ENCODE results near the gene SIM2.

The SIM2 gene

DNA sequence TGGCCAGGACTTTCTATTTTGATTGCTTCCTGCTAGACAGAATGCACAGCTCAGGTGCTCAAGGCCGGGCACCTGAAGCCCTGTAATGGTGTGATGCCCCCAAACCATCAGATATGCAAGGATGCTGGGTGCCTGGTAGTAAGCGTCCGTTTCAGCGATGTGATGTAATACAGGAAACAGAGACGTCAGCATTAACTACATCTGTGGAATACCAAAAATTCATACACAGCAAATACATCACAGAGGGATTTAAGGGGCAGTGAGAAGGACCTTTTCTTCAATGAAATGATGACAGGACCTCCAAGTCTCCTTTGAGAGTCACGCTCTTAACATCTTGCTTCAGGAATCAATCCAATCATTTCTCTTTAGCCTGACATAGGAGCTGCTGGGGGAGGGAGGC, 64.4 kb downstream of the SIM2 start:
- no peak for DNase-seq (ENCODE audit: low read depth, low spot score)

DNA sequence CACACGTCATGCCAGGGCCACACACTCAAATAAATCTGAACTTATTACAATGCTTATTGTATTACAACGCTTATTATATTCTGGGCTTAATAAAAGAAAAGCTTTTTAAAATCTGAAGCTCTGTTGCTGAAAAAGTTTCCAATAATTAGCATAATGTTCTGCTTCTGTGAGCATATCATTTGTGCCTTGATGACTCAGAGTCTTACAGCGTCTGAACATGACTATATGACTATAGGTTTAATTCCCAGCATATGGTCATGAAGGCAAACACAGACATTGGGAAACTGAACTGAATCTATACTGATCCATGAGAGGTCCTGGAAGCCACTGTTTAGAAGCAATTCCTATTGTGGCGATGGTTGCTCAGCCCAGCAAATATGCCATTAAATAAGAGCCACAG, 66.3 kb downstream of the SIM2 start:
- DNase-seq (ENCODE audit: low read depth, low spot score) = no peak

DNA sequence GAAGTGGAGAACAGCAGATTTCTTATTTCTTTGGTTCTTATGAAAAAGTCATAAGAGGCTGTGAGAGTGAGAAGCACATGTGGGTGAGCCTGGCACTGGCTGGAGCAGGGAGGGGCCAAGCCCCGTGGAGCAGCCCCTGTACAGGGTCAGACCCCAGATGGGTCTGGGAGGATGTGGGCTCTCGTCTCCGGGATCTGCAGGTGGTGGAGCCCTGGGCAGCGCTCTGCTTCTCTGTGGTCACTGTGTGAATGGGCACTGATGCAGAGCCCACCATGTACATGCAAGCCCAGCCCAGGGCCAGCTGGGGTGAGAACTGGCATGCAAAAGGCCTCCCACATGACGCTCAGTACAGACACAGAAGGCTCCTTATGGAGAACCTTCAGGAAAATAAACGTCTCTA, 67.6 kb downstream of the SIM2 start:
- DNase-seq (ENCODE audit: low read depth, low spot score) = no peak

DNA sequence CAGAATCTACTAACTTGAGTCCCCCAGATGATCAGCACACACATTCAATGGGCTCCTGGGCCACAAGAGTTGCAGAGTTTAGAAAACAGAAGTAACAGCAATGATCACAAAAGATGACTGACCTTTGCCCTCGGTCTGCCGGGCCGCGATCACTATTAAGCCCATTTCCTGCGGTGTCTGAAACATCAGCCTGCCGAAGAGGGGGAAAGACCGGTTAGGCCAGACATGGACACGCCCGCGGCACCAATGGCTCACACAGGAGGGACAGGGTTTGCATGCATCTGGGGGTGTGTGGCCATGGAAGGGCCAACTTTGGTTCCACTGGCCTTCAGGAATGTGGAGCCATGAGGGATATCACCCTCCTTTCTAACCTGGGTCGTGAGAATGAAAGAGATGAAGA, 68.2 kb downstream of the SIM2 start:
- no peak for DNase-seq (ENCODE audit: low read depth, low spot score)

DNA sequence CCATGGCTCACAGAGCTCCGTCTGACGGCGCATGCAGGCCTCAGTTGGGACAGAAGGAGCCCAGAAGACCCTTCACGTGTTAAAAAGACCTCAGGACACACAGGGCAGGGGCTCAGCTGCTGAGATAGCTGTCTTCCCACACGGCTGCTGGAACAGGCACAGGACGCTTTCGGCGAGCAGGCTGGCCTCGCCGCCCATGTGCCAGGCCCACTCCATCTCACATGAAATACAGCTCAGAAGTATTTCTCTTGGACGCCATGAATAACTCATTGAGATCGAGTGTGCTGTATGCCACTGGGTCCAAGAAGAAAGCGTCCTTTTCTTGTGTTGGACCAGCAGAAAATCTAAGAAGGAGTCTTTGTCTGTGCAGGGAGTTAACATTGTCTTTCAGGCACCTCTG, 69.6 kb downstream of the SIM2 start:
- DNase-seq (ENCODE audit: low read depth, low spot score) = no peak

DNA sequence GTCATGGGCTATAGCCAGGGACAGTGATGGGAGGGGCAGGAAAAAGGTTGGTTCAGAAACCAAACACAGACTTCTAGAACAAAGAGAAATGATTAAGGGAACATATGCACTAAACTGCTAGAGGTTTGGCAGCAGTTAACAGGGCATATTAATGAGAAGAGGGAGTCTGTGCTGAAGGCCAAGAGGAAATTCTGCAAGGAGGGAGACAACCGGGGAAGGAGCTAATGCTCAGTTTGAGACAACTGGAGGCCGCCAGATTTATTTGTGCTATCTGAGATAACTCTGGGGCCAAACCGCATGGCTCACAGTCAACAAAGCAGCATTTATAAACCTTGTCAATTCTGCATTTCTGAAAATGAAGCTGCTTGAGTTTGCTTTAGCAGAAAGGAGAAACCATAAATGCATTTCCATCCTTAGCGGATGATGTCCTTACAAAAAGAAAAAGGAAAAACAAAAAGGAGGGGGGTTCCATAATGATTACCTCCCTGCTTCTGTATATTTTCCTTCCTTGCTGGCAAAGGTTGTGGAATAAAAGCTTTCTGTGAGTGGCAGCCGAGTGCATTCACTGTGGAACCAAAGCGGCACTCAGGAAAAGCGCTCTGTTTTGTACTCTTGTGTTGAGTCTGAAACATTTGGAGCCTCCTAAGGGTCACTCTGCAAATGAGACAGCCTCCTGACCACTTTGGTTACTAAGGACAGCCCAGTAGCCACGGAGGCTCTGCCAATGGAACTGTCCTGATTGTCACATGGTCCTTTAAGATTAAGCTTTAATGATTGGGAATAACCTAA, 70.3 kb downstream of the SIM2 start:
- no peak for DNase-seq (ENCODE audit: low read depth, low spot score)

DNA sequence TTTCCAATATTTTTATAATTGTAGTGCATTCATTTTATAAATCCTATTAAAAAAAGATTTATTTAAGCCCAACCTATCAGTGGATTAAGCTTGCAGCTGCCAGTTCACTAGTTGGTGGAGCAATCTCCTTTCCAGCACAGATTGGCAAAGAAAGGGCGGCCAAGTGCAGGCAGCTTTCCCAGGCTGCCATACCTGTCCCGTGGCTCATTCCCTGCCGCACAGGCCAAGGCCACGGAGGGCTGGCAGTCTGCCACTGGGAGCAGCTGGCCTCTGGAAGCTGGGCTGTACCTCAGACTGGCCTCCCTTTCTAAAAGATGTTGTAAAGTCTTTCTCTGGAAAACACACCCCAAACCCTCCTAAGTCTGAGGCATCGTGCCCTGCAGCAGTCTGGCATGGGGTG, 74.2 kb downstream of the SIM2 start:
- no peak for DNase-seq (ENCODE audit: low read depth, low spot score)

DNA sequence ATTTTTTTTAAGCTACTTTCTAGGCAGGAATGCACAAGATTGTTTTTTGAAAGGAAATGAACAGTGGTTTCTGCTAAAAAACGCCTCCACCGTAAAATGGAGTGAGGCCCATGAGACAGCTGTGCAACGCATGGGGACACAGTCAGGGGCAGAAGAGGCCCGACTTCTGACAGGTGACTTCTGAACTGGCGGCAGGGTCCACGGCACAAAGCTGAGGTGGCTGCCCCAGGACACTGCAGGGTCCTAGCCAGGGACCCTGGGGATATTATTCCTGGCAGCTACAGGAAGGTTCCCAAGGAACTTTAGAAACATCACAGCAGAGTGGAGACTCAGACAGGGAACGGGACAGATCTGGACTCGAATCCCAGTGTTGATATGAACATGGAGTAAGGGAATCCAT, 75.1 kb downstream of the SIM2 start:
- DNase-seq (ENCODE audit: low read depth, low spot score) = no peak

DNA sequence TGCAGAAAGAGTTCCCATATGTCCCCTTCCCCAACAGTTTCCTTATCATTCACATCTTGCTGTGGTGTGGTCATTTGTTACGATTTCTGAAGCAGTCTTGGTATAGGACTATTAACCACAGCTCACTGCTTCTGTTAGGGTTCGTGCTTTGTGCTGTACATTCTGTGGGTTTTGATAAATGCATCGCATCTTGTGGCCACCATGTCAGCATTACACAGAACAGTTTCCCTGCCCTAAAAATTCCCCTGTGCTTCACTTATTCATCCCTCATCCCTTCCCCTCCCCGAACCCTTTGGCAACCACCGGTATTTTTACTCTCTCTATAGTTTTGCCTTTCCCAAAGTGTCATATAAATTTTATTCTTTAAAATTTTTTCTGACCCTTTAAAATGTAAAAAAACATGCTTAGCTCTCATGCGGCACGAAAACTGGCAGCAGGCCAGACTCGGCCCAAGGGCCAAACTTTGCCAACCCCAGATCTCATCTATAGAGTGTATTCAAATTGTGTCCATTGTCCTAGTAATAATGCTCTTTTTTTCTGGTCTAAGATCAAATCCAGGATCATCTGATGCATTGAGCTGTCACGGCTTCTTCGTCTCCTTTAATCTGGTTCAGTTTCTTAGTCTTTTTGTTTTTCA, 78.2 kb downstream of the SIM2 start:
- no peak for DNase-seq (ENCODE audit: low read depth, low spot score)

DNA sequence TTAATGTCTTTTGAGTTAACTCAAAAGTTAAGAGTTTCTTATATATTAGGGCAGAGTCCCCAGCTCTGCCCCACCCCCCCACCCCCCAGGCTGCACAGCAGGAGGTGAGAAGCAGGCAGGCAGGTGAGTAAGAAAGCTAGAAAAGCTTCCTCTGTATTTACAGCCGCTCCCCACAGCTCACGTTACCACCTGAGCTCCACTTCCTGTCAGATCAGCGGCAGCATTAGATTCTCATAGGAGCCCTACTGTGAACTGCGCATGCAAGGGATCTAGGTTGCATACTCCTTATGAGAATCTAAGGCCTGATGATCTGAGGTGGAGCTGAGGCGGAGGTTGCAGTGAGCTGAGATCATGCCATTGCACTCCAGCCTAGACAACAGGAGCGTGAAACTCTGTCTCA, 81.9 kb downstream of the SIM2 start:
- no peak for DNase-seq (ENCODE audit: low read depth, low spot score)

DNA sequence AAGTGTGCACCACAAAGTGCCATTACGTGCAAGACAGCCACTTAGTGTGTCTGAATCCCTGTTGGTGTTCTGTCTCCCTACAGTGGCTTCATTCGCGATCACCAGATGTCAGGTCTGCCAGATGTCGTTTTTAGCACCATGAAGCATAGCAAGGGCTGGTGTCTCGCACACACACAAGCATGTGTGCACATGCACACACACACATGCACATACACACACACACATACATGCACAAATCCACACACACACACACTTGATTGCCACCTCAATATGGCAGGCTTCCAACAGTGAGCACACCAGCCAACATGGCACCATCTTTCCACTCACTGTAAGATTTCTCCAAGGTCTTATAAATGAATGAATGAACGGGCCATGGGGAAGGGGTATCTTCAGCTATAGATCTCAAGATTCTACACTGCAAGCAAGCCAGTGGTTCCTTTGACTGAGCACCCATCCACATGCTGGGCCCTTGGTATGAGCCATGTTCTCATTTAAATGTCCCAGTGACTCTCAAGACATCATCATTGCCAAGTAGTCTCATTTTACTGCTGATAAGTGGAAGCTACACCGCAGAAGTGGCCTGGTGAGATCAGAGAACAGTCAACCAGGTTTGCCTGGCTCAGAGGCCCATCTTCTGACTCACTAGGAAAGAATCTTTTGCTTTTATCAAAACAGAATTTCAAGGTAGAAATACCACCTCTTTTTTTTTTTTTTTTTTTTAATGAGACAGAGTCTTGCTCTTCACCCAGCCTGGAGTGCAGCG, 84.9 kb downstream of the SIM2 start:
- no peak for DNase-seq (ENCODE audit: low read depth, low spot score)

DNA sequence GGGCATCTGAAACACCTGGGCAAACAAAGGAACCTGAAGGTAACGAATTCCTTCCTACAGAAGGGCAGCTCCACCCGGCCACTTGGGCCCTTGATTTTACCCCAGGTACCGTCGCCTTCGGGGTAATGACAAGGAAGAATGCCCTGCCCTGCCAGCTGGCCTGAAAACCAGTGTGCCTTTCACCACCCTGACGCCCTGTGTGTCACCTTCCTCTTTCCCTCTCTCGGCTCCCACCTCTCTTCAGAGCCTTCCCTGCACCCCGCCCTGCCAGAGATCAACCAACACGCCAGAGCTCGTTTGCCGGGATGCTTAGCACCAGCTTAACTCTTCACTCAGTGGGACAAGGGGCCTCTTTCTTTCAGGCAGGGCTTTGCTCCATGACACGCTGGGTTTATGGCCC, 86.0 kb downstream of the SIM2 start:
- no peak for DNase-seq (ENCODE audit: low read depth, low spot score)

DNA sequence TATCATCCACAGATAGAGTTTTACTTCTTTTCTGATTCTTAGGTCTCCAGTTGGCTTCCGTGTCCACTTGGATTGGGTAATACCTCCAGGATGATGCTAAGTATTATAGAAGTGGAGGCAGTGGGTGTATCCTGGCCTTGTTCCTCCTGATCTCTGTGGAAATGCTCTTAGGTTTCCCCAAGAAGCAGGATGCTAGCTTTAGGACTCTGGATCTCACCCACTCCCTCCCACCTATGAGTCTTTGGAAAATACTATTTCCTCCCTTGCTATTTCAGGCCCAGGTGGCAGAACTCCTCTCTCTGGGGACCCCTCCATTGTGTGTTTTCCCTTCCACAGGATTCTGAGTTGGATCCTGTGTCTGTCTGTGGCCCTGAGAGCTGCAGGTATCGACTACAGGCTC, 86.7 kb downstream of the SIM2 start:
- no peak for DNase-seq (ENCODE audit: low read depth, low spot score)

DNA sequence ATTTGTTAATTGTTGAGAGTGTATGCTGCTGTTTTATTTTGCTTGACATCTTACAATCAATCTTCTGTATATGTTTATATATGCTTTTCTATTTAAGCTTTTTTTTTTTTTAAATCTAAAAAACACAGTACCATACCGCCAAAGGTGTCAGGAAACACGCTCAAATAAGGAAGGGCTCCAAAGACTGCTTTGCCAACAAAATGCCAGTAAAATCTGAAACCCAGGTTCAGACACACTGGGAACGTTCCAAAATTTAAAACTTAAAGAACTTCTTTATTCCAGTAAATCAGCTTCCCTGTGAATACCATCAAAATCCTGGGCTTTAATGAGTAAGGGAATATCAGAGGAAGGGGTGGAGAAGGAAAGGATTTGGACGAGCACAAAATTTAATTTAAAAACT, 87.3 kb downstream of the SIM2 start:
- DNase-seq (ENCODE audit: low read depth, low spot score) = no peak

DNA sequence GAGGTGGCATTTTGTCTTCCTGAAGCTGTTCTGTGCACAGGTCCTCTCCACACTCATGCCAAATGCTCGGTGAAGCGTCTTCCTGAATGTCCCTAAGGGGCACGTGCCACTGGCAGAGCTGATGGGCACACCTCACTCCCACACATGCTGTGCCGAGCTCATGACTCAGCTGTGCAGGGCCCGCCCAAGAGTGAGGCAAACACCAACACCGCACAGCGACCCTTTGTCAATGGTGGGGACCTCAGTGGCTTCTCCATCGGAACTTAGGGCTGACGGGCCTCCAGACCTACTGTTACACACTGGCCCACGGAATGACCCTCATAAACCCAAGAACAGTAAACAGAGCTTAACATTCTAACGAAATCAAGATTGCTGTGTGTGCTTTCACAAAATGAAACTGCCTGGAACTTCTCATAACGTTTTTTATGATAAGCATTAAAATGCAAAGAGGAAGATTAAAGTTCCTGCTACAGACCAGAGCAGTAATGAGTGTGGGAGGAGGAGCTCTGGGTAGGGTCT, 89.3 kb downstream of the SIM2 start:
- no peak for DNase-seq (ENCODE audit: low read depth, low spot score)

DNA sequence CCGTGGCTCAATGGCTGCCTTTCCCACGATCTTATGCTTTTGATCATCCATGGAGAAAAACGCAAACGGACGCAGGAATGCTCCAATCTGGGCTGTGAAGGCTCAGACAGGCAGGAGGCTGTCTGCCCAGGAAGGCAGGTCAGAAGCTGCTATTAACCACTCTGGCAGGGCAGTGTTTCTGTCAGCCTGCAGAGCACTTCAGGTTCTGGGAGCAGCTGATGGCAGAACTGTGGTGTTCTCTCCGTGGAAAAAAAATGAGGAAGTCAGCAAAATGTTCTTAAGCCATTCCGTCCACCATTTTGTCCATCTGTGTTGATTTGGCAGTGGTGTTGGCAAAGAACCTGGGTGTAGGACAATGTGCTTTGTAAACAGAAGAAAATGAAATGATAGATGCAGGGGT, 91.7 kb downstream of the SIM2 start:
- no peak for DNase-seq (ENCODE audit: low read depth, low spot score)

DNA sequence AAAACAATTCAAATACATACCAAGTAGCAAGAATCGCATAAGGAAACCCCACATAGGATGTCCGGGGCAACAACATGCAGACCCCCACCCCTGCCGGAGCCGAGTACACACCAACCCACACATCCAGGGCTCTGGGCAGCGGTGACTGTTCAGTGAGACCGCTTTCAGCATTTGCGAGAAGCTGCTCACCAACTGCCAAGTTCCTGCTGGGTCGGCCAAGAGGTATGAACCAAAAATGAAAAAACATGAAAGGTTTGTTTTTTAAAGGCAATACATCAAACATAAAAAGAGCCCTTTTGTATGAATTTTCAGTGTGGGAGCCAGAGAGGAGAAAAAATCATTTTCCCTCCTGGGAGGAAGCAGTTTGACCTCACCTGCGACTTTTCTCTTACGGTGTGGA, 92.3 kb downstream of the SIM2 start:
- DNase-seq (ENCODE audit: low read depth, low spot score) = no peak

DNA sequence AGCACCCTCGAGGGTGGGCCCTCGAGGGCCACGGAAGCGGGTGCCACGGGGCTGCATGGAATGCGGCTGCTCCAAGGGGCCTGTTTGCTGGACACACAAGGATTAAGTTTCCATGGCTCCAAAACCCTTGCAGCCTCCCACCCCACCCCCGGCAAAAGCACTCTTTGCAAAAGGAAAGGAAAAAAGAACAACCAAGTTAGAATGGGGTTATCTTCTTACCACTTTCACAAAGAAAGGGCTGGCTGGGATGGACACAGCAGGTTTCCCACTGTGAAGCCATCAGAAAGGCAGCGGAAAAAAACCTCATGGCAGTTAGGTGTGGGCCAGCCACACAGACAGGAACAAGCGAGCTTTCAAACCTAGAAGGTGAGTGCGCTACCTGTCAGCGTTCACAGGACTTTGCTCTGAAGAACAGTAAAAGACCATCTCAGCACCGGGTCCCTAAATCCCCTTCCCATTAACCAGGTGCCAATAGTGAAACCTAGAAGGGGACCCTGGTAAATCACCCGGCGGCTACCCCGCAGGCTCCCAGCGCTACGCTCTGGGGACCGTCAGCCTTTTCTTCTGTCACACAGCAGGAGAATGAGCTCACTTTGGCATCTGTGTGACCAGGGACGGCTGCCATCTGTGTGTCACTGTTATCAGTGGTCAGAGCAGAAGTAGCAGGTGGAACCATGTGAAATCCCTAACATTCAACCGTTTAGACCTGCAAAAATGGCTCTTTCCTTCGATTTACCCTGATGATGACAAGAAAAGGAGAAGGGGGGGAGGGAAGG, 93.0 kb downstream of the SIM2 start:
- no peak for DNase-seq (ENCODE audit: low read depth, low spot score)

DNA sequence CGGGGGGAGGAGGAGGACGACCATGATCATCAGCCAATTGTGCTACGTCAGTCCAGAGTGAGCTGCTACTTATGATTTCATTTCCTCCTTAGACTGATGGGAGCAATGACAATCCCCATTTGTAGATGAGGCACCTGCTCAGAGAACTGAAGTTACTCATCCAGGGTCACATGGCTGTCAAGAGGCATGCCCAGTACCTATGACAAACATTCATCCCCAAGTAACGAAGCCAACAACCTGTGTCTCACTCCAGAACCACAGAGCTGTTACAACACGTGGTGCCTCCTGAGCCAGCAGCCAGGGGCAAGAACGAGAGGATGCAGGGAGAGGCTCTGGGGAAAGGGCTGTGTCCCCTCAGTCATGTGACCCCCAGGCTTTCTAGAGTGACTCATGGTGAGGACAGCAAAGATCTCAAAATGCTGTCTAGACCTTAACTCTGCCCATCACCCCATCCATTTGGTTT, 93.6 kb downstream of the SIM2 start:
- no peak for DNase-seq (ENCODE audit: low read depth, low spot score)

DNA sequence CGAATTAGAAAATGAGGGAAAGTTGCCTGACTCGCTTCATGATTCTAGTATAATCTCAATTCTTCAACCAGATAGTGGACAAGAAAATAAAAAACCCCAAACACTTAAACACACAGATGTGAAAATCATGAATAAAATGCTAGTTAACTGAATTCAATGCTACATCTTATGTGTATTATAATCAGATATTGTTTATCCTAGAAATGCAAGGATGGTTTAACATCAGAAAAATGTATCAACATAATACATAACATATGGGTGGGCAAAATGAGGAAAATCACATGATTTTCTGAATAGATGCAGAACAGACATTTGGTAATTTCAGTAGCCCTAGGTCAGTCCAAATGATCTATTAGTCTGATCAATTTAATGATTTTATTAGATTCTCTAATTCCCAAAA, 97.2 kb downstream of the SIM2 start:
- DNase-seq (ENCODE audit: low read depth, low spot score) = no peak

DNA sequence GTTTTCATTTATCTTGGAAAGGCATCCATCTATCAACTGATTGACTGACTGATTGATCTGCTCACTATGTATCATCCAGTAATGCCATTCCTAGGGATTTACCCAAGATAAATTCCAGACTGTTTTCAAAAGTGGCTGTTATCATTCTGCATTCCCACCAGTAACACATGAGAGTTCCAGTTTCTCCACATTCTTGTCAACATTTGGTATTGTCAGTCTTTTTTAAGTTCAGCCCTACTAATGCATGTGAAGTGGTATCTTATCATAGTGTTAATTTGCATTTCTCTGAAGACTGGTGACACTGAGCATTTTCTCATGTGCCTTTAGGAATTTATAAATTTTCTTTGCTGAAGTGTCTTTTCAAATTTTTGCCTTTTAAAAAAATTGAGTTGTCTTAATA, 99.6 kb downstream of the SIM2 start:
- DNase-seq (ENCODE audit: low read depth, low spot score) = no peak

Measured in activated CD4-positive, CD25-positive, alpha-beta regulatory T cell treated with anti-CD3 and anti-CD28 coated beads, Interleukin-2, amount 50 U/mL, for 16 hours (primary cell).